Stimulated activated naive CD4-positive, alpha-beta T cell treated with Interleukin-2 at 50 U/mL for 16 hours (primary cell): Measurements from ENCODE around the gene COL1A1.

Experiments
- DNase-seq: peaks from one replicate; lab custom pipeline; 2025; lab: John Stamatoyannopoulos, UW

The COL1A1 gene

DNA sequence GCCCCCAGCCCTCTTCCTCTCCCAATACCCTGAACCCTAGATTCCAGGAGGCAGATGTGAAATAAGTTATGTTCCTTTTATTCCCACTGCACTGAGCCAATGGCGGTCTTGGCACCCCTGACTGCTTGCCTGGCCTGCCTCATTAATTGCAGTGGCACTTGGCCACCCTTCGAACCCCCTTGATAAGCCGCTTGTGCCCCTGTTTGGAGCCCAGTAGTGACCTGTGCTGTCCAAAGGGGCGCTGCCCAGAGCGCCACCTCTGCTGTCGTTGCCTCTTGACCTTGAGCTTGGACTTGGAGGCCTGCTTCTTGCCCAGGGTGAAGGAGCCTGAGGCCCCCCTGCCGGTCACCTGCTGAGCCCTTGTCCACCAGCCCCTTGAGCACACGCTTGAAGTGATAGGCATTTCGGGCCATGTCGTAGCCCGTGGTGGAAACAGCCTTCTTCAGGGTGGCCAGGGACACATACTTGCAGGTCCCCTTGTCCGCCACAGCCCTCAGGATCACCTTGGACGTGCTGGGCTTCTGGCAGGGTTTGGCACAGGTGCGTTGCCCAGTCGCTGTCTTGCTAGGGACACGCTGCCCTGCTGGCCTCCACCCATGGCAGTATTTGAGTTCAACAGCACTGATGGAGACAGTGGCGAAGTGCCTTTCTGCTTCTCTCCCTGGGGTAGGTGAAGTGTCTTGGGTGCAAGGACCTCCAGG is 29.9 kb downstream of the COL1A1 start:
- no peak for DNase-seq

DNA sequence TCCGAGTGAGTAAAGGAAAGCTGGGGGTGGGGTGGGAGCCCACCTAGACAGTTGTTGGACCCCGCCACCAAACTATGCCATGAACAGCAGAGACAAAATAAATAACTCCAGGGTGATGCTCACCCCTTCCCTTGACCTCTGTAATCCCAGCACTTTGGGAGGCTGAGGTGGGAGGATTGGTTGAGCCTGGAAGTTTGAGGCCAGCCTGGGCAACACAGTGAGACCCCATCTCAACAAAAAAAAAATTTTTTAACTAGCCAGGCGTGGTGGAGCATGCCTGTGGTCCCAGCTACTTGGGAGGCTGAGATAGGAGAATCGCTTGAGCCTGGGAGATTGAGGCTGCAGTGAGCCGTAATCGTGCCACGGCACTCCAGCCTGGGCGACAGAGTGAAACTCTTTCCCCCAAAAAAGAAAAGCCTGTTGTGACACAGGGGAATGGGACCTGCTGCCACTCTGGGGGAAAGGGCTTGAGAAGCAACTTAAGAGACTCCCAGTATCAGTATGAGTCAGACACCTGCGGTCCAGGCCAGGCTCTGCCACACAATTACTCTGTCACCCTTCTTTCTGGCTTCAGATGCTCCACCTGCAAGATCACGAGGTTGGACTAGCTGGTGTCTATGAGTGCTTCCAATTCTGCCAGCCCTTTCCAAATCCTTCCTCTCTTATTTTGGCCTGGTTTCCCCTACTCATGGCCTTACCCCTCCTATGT is 30.6 kb downstream of the COL1A1 start:
- peak; percentile 18 for DNase-seq

DNA sequence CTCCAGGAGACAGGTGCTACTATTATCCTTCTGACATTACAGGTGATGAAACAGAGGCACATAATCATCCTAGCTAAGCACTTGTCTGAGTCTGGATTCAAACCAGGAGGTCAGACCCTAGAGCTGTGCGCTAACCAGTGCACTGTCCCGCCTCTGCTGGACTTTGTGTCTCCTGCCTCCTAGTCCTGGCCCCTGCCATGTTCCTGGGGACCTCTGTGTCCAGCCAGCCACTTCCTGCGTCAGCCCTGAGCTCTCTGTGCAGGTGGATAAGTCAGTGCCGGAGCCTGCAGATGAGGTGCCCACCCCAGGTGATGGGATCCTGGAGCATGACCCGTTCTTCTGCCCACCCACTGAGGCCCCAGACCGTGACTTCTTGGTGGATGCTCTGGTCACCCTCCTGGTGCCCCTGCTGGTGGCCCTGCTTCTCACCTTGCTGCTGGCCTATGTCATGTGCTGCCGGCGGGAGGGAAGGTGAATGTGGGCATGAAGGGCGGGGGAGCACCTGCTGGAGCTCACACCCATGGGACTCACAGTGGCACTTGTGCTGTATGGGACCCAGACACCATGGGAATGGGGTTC is 31.5 kb downstream of the COL1A1 start:
- DNase-seq = no peak

DNA sequence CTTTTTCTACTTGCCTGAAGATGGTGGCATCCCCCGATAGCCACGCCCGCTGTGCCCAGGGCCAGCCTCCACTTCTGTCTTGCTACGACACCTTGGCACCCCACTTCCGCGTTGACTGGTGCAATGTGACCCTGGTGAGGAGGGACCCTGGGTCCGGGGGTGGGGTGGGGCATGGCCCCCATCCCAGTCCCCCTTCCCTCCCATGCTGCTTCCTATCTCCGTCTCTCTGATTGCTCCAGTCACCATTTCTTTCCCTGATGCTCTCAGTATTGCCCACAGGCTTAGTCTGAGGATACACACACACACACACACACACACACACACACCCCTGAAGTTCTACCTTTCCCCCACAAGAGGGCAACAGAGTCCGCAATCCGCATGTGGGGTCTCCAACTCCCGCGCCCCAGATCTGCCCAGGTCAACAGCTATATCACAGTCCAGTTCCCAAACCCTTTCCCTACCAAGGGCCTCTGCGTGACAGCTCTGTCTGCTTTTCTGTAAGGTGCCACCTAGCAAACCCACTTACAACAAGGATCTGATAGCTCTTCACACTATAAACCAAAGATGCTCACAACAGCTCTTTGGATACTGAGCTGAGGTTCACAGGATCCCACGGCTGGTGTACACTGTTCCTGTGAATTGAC is 32.2 kb downstream of the COL1A1 start:
- peak; percentile 34 for DNase-seq

DNA sequence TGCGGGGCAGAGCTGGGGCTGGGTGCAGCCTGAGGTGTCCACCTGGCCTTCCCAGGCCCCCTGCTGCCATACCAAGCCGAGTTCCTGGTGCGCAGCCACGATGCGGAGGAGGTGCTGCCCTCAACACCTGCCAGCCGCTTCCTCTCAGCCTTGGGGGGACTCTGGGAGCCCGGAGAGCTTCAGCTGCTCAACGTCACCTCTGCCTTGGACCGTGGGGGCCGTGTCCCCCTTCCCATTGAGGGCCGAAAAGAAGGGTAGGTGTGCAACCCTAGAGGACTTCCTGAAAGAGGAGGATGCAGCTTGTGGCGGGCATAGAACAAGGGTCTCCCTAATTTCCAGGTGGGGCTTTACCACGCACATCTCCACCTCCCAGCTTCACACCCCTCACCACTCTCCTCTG is 33.1 kb downstream of the COL1A1 start:
- no peak for DNase-seq

DNA sequence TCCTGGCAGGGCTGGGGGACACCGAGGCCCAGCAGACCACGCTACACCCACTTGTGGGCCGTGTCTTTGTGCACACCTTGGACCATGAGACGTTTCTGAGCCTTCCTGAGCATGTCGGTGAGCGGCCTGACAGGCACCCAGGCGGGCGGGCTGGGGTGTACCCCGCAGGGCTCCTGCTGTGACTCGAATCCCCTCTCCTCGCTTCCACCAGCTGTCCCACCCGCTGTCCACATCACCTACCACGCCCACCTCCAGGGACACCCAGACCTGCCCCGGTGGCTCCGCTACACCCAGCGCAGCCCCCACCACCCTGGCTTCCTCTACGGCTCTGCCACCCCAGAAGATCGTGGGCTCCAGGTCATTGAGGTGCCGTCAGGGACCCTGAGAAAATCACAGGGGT is 34.1 kb downstream of the COL1A1 start:
- DNase-seq = no peak

DNA sequence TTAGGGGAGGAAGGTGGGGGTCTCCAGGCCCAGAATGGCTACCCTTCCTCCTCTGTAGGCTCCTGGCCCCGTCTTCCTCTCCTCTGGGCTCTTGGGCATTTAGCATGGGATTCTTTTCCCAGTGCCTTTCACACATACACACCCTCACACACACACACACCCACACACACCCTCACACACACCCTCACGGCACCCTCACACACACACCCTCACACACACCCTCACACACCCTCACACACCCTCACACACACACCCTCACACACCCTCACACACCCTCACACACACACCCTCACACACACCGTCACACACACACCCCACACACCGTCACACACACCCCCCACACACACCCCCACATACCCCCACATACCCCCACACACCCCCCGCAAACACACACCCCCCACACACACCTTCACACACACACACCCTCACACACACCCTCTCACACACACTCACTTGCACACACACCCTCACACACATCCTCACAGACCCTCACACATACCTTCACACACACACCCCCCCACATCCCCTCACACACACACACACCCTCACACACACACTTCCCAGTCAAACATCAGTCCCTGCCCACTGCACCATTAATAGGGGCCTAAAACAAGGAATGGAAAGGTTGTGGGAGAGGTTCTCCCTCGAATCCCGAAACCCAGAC is 34.8 kb downstream of the COL1A1 start:
- DNase-seq = no peak

DNA sequence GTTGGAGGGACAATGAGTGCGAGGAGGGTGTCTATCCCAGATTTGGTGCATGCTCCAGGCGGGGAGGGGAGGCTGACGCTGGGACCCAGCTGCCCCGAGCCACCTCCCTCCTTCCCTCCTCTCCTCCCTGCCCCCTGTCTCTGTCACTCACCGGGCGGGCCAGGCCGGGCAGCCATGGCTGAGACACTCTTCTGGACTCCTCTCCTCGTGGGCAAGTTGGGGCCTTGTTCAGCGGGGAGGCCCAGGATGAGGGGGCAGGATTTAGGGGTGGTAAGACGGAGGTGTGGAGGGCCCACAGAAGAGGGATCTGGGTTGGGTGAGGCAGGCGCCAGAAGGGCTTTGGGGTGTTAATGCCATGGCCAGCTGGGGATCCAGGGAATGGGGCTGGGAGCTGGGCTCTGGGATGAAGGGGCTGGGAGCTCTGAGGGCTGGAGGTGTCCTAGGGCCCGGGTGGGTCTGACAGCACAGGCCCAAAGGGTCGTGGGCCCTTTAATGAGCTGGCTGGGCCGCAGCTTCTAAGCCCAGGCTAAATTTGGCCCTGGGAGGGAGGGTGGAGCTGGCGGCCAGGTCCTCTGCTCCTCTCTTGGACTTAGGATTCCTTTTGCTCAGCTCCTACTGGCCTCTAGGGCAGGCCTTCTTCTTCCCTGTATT is 35.4 kb downstream of the COL1A1 start, which contains the start of gene SGCA:
Gene SGCA (plus strand): TSS at position 139 of the 651 bp plus-strand sequence. CDS start 36 bp downstream, at position 175.
- no peak for DNase-seq

DNA sequence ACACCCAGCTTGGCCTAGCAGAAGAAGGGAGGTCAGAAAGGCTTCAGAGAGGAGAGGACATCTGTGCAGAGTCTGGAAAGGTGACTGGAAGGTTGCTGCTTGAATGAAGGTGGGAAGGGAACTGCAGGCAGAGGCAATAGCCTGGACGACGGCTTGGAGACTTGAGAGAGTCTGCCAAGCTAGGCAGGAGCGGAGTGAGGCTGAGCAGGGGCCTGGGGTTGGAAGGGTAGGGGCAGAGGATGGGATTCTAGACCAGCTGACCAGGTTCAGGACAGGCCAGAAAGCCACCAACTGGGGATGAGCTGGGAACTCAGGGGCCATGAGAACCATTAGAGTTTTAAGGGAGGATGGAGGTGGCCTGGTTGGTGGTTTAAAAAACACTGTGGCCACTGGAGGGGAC is 36.0 kb downstream of the COL1A1 start:
- DNase-seq = no peak

DNA sequence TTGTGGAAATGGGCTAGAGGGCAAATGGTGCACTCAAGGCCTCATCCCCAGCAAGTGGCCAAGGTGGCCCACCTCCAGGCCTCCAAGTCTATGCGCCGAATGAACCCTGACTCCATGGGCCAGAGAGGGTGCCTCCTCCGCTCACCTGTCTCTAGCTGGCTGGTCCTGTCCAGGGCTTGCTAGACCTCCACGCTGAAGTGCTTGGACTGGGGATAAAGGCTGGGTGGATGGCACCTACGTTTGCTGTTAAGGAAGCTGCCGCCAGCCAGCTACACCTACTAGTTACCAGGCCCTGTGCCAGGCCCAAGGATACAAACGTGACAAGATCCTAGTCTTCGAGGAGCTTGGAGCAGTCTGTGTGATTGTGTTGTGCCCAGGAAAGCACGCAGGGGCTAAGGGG is 36.4 kb downstream of the COL1A1 start:
- DNase-seq = no peak

DNA sequence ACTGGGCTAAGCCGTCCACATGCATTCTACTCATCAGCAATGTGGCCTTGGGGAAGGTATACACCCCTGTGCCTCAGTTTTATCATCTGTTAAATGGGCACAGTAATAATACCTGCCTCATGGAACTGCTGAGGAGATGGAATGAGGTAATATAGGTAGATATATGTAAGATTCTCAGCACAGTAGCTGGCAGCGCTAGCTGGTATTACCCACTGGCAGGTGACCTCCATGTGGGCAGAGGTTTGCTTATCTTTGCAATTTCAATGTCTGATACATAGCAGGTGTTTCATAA is 36.8 kb downstream of the COL1A1 start:
- no peak for DNase-seq

DNA sequence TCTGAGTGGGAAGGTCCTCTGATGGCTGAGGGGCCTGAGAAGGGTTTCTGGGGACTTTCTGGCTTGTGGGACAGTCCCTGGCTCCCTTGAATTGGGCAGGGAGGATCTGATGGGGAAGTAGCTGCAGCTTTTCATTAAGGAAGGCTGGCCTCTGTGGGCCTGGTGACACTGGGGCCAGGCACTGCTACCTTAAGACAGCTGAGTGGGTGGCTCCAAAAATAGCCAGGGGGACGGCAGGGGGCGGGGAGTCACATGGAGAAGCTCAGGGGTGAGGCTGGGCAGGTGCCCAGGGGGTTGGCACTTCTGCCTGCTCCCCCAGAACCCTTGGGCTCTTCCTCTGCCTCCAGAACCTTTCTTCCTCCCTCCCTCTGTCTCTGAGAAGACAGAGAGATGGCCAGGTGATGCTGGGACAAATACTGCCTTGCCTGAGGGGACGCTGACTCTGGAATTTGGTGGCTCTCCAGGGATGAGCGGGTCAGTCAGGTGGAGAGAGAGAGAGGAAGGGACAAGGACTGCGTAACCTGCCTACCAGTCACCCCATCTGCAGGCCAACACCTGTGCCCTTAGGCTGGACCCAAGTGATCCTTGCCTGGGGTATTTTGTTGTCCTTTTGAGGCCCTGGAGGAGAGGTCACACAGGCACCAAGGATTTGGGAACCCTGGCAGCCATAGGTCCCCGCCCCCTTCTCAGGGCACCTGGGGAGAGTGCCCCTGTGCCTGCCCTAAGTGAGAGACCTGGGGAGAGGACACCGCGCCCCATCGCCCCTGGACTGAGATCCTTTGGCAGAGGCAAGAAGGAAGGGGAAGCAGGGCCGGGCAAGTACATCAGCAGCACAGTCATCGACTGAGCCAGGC is 37.4 kb downstream of the COL1A1 start:
- no peak for DNase-seq

DNA sequence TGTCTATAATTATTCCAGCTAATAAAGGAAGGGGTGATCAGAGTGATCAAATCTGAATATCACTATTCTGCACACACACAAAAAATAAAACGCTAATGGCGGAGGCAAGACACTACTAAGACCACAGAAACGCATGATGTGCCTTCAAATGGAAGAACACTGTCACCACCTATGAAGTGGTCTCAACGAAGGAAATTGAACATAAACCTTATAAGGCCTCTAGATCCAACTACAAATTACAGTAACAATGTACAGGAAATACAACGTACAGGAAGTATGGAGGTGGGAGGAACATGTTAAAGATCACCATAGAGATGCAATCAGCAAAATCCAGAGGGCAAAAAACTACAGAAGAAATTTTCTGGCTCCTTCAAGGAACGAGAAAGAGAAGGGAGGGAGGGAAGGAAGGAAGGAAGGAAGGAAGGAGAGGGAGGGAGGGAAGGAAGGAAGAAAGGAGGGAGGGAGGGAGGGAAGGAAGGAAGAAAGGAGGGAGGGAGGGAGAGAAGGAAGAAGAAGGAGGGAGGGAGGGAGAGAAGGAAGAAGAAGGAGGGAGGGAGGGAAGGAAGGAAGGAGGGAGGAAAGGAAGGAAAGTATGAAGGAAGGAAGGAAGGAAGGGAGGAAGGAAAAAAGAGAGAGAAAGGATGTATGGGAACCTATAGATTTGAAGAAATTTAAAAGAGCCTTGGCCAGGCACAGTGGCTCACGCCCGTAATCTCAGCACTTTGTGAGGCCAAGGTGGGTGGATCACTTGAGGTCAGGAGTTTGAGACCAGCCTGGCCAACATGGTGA is 38.8 kb downstream of the COL1A1 start:
- DNase-seq = no peak

DNA sequence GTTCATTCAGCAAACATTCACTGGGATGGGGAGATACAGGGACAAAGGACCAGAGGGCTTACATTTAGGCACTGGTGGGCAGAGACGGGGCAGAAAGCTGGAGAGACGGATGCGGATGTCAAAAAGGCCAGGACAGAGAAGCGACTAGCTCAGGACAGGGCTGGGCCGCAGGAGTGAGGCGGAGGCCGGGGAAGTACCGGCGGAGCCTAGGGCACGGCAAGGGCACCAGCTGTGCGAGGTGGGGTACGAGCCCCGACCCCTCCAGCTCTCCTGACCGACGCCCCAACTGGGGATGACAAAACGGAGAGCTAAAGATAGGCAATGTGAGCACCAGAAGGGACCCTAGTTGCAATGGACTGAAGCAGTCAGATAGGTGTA is 39.5 kb downstream of the COL1A1 start:
- DNase-seq = no peak

DNA sequence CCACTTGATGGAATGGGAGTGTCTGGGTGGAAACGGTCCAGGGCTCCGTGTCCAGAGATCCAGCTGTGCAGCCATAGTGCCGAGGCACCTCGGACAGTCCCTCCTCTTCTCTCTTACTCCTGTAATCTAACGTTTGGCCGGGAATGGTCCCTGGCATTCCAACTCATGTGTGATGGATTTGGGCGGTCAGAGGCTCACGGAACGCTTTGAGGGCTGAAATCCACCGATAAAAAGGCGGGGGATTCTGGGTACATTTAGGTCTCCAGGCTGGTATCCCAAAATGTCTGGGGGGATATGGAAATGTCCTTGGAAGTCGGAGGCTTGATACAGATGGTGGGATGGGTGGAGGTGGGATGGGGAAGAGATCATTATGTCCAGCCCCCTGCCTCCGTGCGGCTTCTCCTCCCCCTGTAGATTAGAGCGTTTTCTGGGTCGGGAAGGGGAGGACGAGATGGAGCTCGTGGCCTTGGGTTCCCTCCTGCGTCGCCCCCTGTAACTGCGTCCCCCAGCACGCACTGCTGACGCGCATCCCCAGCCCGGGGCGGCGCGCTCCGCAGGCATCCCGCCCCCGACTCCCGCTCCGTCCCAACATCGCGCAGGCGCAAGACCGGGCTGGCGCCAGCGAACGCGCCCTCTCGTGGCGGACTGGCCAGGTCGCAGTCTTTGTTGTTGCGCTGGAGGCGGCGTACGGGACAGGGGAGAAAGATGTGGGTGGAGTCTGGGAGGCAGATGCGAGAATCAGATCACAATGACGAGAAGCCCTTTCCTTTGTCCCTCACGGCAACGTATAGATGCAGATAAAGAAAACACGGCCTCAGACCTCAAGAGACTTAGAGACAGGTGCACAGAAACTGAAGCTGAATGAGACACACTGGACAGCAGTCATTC is 40.2 kb downstream of the COL1A1 start:
- peak; percentile 90 for DNase-seq

DNA sequence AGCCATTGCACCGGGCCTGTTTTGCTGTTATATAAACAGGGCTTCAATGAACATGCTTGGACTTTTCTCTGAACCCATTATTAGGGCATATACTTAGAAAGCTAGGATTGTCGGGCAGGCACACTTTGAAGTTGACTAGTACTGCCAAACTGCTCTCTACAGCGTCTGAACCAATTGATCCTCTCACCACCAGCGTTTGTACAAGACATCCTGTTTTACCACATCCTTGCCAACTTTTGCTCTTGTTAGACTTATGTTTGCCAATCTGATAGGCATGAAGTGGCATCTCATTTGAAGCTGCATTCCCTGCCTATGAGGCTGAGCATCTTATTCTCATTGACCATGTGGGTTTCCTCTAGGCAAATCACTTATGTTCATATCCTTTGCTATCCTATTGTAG is 43.5 kb downstream of the COL1A1 start:
- DNase-seq = no peak

DNA sequence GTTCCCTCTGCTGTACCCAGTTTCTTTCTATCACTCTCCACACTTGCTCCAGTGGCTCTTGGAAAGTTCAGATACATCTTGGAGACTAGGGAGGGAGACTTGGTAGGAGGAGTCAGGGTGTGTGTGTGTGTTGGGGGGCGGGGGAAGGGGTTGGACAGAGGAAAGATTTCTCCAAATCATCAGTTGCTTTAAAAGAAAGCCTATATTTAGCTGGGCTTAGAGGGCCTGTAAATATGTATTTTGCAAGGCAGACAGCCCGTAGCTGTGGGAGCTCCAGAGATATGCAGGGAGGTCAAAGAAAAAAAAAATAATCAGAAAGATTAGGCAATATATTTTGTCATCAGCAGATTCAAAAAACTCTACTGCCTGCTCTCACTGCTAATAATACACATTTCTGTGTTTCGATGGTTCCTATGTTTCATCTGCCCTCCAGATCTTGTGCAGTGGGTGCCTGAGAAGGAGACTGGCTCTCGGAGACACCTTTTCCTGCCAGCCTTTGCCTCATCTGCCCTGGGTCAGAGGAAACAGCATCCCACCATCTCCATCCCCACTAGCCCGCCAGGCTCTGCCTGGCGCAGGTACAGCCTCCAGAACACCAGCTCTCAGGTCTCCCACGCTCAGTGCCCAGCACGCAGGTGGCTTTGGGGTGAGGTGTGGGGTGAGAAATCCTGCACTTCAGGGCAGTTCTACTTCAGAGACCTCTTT is 46.2 kb downstream of the COL1A1 start:
- DNase-seq = no peak

DNA sequence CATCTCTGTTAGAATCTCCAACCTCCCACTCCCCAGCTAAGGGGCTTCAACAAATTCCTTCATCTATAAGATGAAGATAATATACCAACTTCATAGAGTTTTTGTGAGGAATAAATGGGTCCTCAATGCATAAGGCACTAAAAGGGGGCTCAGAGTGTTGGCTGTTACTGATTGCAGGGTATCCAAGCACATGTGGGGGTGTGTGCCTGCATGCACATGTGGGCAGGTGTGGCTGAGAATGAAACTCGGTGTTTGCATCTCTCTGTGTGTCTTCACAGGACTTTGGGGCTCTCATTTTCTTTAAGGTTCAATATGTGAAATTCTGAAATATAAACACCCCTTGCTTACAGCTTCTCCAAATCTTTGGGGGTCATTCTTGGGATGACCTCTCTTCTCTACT is 46.8 kb downstream of the COL1A1 start:
- DNase-seq = no peak
